GM10248 (cell line): ENCODE results near the gene CD47.

ENCODE experiments used
- CTCF ChIA-PET: fragments of 300-600 bp; sonication (Branson Sonifier 250); formaldehyde crosslinking; extraction: SDS; loops from one replicate; lab custom pipeline; 2021; ENCODE audit warnings: antibody characterized with exemption; lab: Yijun Ruan, JAX
- POLR2A ChIA-PET: fragments of 350-650 bp; sonication (Branson Sonifier 250); formaldehyde crosslinking; extraction: SDS; loops from one replicate; lab custom pipeline; 2020; ENCODE audit warnings: antibody characterized with exemption; lab: Yijun Ruan, JAX
- DNase-seq: peaks from one replicate; pipeline ENCODE4 v3.0.0; 2012; ENCODE audit errors: extremely low spot score
- TF ChIP-seq, protein P1 (sequence below): IDR thresholded peaks from 2 replicates; pipeline ENCODE4 v1.5.1; 2012; ENCODE audit warnings: mild to moderate bottlenecking, low read depth; ENCODE audit errors: extremely low read depth, missing control alignments, control extremely low read depth

Gene CD47

DNA sequence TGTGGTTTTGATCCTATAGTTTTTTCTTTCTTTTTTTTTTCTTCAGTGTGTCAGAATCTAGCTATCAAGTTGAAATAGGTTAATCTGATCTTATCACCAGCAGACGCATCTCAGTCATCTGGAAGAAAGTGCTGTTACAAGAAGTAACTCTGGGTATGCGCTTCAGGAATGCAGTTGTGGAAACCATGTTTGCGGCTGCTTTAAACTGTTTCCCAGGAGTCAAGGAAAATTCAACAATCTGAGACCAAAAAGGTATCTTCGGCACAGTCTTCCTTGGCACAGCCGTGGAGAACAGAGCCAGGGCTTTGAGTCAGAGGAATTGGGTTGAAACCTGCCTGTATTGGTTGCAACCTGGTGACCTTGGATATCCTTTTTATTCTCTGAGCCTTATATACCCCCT, 59.9 kb downstream of the CD47 start:
- ChIA-PET POLR2A (no interaction called here), CTCF (interaction anchor here (5.4 kb wide), 1 partner anchor 13 kb away, joined by 19 read pairs; no protein-coding TSS in a partner anchor)
- TF ChIP-seq, protein P1, sequence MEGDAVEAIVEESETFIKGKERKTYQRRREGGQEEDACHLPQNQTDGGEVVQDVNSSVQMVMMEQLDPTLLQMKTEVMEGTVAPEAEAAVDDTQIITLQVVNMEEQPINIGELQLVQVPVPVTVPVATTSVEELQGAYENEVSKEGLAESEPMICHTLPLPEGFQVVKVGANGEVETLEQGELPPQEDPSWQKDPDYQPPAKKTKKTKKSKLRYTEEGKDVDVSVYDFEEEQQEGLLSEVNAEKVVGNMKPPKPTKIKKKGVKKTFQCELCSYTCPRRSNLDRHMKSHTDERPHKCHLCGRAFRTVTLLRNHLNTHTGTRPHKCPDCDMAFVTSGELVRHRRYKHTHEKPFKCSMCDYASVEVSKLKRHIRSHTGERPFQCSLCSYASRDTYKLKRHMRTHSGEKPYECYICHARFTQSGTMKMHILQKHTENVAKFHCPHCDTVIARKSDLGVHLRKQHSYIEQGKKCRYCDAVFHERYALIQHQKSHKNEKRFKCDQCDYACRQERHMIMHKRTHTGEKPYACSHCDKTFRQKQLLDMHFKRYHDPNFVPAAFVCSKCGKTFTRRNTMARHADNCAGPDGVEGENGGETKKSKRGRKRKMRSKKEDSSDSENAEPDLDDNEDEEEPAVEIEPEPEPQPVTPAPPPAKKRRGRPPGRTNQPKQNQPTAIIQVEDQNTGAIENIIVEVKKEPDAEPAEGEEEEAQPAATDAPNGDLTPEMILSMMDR = no peak
- no peak for DNase-seq

DNA sequence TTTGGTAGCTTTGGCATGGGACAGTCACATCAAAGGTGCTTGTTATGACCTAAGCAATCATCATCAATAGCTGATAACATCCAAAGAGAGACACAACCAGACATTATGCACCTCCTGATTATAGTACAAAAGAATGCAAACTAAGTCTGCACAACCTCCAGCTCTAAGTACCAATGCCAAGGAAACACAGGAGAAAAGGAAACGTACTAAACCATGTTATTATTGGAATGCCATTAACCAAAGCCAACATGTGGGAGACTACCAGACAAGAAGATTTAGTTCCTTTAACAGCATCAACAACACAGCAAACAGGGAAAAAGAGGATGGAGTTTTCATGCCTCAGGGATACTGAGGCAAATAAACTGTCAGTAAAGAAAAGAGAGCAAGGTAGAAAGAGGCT, 61.4 kb downstream of the CD47 start:
- TF ChIP-seq, protein P1 = no peak
- CTCF ChIA-PET = interaction anchor here (1.0 kb wide), 1 partner anchor 94 kb away, joined by 3 read pairs; no protein-coding TSS in a partner anchor
- no peak for DNase-seq
- POLR2A ChIA-PET = no interaction called here

- POLR2A ChIA-PET = no interaction called here
Measured at GRCh38 chr3:108028896-108029295, 61.9 kb downstream of the CD47 start.

GRCh38 chr3:108025177-108025576, 65.7 kb downstream of the CD47 start:
- ChIA-PET CTCF (no interaction called here), POLR2A (no interaction called here)
- TF ChIP-seq, protein P1 = no peak
- no peak for DNase-seq

More at GRCh38 chr3:108028896-108029295, 61.9 kb downstream of the CD47 start:
- CTCF ChIA-PET = no interaction called here
- DNase-seq = no peak
- TF ChIP-seq, protein P1 = no peak

DNA sequence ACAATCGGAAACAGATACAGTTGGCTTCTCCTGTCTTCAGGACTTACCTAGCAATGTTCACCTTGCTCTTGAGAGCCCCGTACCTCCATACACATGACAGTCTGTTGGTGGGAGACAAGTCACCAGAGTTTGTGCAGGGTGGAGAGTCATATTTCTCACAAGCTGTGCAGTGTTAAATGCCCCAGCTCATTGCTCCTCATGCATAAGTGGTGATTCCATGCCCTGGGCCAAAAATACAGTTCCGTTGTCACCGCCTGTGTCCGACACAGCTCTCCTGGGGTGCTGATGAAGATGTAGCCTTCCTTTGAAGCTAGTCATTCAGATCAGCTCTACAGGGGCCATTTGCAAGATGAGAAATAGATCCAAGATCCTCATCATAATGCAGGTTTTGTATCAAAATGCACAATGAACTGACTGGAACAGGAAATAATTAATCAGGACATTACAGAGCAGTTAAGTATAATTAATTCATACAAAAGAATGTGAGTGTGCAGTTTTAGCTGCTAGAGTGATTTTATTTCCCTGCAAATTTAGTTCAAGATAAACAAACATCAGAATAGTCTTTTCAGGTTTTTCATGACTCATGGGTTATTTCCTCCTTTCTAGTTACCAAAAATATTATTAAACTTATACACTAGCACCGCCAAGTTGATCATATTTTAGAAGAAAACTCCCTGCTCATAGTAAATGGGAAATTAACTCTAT, 66.5 kb downstream of the CD47 start:
- CTCF ChIA-PET = no interaction called here
- DNase-seq = no peak

GRCh38 chr3:108022256-108023150, 68.3 kb downstream of the CD47 start:
- CTCF ChIA-PET = no interaction called here
- DNase-seq = no peak
- POLR2A ChIA-PET = no interaction called here
- TF ChIP-seq, protein P1 = no peak

More for the DNA sequence above, 66.5 kb downstream of the CD47 start:
- POLR2A ChIA-PET = no interaction called here
- TF ChIP-seq, protein P1 = no peak
